GM10847 (cell line): ENCODE data around the gene NEBL.

Source experiments
- POLR2A ChIP-seq: IDR thresholded peaks from 2 replicates; pipeline ENCODE4 v1.6.1; 2011; ENCODE audit not compliant: insufficient read length; ENCODE audit errors: extremely low read depth

Gene NEBL, protein sequence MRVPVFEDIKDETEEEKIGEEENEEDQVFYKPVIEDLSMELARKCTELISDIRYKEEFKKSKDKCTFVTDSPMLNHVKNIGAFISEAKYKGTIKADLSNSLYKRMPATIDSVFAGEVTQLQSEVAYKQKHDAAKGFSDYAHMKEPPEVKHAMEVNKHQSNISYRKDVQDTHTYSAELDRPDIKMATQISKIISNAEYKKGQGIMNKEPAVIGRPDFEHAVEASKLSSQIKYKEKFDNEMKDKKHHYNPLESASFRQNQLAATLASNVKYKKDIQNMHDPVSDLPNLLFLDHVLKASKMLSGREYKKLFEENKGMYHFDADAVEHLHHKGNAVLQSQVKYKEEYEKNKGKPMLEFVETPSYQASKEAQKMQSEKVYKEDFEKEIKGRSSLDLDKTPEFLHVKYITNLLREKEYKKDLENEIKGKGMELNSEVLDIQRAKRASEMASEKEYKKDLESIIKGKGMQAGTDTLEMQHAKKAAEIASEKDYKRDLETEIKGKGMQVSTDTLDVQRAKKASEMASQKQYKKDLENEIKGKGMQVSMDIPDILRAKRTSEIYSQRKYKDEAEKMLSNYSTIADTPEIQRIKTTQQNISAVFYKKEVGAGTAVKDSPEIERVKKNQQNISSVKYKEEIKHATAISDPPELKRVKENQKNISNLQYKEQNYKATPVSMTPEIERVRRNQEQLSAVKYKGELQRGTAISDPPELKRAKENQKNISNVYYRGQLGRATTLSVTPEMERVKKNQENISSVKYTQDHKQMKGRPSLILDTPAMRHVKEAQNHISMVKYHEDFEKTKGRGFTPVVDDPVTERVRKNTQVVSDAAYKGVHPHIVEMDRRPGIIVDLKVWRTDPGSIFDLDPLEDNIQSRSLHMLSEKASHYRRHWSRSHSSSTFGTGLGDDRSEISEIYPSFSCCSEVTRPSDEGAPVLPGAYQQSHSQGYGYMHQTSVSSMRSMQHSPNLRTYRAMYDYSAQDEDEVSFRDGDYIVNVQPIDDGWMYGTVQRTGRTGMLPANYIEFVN

DNA sequence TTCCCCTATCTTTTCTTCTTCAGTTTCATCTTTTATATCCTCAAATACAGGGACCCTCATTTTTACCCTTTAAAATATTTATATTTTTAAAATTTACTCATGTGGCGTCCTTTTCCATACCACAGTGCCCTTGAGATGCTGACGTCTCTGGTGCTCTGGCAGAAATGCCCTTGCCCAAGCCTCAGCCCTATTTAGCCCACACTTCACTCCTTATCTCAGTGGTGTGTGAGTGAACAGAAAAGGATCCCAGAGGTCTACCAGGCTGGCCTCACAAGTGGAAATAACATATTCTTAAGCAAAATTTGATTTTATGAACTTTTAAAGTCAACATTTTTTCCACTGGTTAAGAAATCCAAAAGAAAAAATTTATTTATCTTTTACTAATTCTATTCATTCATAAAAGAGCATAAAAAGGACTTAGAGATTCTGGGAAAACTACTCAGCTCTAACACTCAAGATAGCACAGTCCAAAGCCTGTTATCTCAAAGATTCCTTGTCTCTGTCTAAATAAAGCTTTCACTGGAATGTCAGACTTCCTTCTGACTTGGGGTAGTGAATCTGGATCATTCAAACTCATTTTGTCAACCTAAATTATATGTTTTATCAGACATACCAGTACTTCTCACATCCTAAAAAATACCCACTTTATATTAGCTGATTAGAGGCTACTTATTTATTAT, at the start of gene NEBL:
Gene NEBL, minus strand, starts transcription at position 166 of the 680 bp plus-strand sequence. Its CDS starts 106 bp downstream, at position 60.
- TF ChIP-seq POLR2A, result no peak

DNA sequence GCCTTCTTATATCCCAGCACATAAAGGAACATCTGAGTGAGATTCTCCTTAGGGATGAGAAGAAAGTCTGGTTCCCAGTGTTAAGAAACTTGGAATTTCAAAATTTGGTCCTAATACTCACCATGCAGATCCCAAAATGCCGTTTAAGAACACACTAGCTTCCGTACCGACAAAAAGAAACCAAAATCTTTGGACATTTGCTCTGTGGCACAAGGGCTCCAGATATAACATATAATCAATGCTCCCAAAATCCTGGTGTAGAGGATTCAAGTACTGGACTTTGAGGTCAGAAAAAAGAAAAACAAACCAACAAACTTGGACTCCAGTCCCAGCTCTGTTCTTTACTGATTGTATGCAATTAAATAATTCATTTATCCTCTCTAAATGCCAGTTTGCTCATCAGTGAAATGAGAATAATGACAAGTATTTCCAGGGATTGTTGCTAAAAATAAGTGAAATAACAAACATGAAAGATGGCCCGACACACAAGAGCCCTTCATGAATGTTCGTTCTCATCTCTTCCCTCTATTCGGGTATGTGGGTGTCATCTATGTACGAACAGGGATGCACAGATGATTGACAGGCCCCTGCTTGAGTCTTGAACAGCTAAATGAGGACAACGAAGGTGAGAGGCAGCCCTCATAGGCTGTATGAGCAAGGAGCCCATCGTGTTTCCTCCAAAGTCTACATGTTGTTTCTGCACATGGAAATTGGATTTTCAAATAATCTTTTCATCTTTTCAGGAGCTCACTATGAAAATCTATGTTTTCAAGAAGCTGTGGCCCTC, 48.6 kb upstream of the NEBL start:
- no peak for TF ChIP-seq POLR2A

DNA sequence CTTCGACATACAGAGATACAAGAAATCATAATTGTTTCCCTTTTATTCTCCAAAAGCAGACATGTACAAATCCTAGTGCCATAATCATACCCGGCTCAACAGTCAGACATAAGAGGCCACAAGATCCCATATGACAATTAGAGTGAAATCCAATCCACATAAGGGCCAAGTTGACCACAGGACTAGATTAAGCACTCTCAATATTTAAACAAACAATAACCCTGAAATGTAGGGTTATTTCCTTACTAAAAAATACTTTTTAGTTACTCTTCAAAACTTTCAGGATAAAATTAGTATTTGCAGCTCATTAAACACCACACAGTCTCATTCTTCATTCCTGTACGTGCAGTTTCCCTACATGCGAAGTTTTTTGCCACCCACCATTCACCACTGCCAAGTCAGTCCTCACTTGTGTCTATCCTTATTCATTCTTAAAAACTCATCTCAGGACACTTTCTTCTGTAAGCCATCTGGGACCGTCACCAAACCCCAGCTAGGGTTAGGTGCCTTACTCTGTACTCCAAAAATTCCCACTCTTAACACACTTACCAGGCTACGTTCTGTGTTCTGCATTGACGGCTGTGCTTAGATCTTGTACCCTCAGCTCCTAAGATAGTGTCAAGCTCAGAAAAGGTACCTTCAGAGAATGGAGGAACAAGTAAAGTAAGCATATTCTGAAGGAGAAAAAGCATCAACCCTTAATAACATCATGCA, 47.8 kb upstream of the NEBL start:
- TF ChIP-seq POLR2A, result no peak

DNA sequence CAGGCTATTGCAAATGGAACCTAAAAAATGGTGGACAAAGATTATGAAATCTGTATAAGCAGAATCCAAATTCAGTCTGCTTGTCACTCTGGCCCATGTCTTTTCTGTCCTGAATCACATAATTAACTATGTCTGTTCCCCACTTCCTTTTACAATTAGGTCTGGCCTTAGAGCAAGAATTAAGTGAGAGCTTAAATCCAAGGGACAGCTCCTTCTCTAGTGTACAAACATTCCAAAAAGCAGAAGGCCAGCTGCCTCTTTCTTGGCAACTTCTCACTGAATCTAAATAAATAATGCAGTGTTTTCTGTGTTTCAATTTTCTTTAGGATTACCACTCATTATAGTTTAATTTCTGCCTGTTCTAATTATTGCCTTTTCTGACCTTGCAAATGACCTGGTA, 39.3 kb upstream of the NEBL start:
- no peak for TF ChIP-seq POLR2A

DNA sequence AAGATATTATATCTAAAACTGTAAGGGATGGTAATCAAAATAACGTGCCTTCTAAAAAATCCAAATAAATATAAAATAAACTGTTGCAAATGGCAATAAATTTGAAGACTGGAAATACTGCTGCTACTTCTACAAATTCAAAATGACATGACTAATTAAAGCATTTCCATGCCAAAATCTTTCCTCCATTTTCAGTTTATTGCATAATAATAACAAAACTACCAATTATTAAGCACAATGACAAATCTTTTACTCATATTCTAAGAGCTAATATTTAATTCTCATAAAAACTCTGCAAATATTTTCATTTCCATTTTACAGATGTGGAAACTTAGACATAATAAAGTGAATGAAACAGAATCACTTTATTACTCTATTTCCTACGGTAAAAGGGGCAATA, 38.8 kb upstream of the NEBL start:
- TF ChIP-seq POLR2A, result no peak

DNA sequence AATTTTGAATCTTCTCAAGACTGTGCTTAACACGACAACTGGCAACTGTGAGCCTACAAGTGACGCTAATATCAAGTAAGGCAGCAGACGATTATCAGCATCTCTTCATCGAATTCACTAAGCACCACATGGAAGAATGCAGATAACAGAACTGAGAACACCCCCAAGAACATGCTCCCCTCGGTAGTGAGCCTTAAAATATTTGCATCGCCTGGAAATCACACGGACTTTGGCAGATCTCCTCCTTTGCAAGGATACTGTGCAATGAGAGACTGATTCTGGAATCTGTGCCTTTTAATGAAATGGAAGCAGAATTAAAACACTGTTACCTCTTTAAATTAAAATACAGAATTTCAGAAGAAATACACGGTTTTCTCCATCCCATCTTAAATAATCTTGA, 38.2 kb upstream of the NEBL start:
- no peak for TF ChIP-seq POLR2A

DNA sequence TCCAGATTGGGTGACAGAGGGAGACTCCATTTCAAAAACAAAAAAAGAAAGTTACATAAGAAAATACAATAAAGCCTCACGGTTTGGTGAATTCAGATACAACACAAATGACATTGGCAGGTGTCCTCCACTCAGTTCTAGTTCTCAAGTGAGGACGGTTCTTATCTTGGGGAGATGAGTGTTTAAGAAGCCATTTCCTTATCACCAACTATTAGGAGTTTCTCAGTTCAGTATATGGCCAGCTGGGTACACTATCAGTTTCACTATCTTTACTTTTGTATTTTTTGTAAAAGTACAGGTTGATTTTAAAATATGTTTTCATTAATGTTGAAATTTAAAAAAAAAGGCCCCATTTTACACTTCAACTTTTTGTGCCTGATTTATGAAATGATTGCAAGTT, 36.6 kb upstream of the NEBL start:
- TF ChIP-seq POLR2A, result no peak

DNA sequence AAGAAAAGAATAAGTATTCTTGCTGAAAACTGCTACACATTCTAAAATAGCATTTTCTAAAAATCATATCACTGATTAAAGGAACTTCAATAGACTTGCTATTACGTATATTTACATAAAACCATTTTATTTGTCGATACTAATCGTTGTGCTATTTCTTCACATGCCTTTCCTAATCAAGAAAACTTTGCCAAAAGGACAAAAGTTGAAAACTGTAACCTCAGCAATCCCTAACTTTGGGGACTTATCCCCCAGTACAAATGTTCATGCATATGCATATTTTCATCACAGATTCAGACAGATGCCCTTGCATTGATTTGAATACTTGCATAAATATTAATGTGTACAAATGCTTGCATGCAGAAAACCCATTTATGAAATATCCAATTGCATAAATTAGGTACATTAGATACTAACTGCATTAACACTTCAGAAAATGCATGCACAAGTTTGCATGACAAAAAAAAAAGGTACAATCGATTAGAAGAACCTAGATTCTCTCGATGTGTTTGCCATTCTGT, 35.6 kb upstream of the NEBL start:
- TF ChIP-seq POLR2A, result no peak

DNA sequence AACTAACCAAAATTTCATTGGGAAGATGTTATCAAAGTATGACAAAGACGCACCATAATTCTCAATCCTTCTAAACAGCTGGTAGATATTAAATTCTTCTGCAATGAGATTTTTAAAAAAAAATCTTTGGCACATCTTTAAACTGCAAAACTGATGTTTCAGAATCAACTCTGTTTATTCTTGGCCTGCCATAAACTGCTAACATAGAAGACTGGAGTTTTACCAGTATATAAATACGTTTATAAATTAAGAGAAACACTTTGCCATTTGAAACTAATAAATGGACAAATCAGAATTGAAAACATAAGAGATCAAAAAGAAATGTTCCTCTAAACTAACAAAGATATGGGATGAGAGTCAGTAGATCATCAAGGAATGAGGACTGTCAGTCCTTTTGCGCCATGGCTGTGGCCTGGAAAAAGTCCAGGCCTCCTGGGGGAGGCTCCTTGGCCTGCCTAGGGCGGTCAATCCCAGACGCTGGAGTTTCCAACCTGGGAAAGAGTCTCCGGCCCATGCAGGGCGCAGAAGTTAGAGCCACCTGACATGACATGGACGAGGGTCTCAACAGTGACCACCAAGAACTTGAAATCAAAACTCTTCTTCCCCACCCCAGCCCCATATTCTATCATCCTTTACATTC, 34.2 kb upstream of the NEBL start:
- no peak for TF ChIP-seq POLR2A

DNA sequence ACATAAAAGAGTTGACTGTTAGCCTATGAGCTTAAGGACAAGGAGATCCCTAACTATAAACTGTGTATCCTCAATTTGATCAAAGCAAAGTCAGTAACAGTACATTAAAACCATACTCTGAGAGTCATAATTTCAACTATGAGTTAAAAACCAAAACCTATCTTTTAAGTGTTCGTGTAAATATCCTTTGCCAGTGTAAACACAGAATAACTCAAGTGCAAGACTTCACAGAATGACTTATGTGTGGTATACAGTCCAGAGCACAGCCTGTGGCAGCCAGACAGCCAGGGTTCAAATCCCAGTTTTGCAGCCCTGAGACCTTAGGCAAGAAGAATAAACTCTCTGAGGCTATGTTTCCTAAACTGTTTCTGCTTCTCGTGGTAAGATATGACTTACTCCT, 30.3 kb upstream of the NEBL start:
- no peak for TF ChIP-seq POLR2A

DNA sequence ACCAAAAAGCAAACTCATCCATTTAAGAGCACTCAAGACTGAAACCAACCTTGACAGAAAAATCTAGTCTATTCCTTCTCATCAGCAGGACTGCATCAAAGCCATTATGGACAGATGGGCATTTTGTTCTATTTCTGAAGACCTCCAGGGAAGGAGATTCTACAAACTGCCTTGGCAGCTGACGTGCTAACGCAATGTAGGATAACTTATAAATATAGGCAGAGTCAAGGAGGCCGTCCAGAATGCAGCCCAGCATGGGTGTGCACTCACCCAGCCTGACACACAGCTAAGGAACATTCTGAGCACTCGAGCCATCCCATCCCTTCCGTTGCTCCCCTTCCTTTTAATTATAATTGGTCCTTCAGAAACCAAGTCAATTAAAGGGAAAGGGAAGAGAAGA, 25.3 kb upstream of the NEBL start:
- TF ChIP-seq POLR2A, result no peak

DNA sequence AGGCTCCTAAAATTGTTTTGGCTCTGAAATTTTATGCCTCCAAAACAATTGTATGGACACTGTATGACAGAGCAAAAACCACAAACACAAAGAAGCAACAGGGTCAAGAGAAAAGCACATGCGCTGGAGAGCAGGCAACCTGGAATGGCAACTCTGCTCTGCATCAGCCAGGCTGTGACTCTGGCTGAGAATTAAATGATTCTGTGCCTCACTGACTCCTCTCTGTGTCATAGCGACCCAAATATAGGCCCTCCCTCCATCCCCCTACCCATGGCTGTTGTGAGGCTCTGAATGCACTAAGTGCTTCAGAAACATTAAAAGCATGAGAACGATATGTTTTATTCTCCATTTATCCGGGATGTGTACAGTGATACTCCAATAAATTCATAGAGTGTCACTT, 24.9 kb upstream of the NEBL start:
- no peak for TF ChIP-seq POLR2A

DNA sequence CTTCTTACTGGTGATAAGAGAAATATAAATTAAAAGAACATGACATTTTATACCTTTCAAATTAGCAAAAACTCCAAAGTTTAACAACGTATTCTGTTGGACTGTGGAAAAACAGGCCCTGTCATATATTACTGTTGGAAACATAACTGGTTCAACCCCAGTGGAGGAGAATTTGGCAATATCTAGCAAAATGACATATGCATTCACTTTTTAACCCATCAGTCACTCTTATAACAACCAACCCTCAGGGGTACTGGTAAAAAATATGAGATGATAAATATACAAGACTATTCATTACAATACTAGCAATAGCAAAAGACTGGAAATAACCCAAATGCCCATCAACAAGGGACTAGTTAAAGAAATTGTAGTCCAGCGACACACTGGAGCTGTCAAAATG, 22.9 kb upstream of the NEBL start:
- no peak for TF ChIP-seq POLR2A

DNA sequence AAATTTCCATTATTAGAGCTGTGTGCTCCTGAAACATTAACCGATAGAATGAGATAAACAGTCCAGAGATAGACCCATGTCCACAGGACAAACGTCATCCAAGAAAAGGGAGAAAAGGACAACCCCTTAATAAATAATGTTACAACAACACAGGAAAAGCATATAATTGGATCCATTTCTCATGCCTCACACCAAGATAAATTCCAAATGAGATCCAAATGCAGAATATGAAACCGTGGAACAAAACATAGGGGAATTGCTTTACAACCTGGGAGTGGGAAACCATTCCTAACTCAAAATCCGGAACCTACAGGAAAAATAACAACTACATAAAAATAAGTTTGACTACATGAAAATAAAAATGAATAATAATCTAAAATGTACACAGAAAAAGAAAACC, 22.4 kb upstream of the NEBL start:
- no peak for TF ChIP-seq POLR2A

DNA sequence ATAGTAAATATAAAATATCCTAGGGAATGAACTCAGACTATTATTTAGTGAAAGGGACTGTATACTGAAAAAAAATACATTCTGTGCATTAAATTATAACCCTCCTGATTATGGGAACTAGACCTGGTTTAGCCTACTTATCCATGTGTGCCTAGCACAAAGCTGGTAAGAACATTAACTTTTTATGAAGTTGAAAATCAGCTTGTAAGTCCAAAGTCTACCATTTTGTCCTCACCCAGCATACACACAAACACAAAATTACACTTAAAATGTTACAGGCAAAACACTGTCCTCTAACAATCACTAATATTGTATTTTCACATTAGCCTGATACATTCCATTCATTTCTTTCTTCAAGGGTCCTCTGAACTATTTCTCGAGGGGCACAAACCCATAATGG, 19.9 kb upstream of the NEBL start:
- no peak for TF ChIP-seq POLR2A
